Dermis blood vessel endothelial cell (primary cell): ENCODE results near the gene EFHC1. TPM values are rescaled to one million over a fixed set of nuclear protein-coding genes. Genes with fewer than 3 reads are reported as not detected.
"Not testable (repeated sequence)": the region's sequence is repeated elsewhere in the genome, so short reads cannot be mapped to it uniquely, and the experiment has no call there.

Source experiments
- DNase-seq: peaks from one replicate; pipeline ENCODE4 v3.0.0; 2010
- total RNA-seq: library from RNA; depleted of rRNA; stranded (reverse); fragments of >200 nt; gene quantifications from 2 replicates; pipeline ENCODE4 v1.2.3, GENCODE V29; 2014

The EFHC1 gene, protein sequence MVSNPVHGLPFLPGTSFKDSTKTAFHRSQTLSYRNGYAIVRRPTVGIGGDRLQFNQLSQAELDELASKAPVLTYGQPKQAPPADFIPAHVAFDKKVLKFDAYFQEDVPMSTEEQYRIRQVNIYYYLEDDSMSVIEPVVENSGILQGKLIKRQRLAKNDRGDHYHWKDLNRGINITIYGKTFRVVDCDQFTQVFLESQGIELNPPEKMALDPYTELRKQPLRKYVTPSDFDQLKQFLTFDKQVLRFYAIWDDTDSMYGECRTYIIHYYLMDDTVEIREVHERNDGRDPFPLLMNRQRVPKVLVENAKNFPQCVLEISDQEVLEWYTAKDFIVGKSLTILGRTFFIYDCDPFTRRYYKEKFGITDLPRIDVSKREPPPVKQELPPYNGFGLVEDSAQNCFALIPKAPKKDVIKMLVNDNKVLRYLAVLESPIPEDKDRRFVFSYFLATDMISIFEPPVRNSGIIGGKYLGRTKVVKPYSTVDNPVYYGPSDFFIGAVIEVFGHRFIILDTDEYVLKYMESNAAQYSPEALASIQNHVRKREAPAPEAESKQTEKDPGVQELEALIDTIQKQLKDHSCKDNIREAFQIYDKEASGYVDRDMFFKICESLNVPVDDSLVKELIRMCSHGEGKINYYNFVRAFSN
- 9.9 and 11.3 TPM in 2 replicates for total RNA-seq

DNA sequence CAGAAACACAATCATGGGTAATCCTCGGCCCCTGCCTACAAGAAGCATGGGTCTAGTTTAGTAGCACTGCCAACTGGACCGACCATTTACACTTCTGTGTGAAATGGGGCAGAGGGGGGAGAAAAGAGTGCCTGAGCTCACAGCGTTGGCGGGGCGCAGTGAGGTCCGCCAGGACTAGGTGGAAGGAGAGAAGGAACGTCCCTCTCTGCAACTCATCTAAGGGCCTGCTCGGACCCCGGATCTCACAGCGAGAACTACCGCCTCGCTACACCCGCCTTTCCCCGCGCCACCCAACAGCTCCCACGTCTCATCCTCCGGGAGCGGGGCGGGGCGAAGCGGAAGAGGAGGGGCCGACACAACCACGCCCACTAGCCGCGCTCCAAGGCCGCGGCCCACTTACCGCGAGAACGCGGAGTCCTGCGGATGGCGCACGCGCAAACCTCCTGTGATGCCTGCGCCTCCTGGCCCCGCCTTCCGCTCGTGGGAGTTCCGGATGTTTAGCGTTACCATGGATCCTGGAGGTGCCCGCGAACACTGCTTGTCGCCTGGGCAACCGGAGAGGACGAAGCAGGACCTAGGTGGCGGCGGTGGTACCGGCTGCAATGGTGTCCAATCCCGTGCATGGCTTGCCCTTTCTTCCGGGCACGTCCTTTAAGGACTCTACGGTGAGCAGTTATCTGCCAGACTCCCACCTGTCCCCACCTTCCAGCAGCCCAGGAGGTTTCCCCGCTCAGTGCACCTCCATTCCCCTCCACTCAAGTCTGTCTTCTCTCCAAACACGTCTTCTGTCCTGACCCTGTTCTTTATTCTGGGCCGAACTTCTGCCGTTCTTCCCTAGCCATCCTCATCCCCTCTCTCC, at the start of gene EFHC1:
Gene EFHC1 (plus strand): TSS at position 534 of the 859 bp plus-strand sequence. CDS start 69 bp downstream, at position 603.
- peak; percentile 99 for DNase-seq

DNA sequence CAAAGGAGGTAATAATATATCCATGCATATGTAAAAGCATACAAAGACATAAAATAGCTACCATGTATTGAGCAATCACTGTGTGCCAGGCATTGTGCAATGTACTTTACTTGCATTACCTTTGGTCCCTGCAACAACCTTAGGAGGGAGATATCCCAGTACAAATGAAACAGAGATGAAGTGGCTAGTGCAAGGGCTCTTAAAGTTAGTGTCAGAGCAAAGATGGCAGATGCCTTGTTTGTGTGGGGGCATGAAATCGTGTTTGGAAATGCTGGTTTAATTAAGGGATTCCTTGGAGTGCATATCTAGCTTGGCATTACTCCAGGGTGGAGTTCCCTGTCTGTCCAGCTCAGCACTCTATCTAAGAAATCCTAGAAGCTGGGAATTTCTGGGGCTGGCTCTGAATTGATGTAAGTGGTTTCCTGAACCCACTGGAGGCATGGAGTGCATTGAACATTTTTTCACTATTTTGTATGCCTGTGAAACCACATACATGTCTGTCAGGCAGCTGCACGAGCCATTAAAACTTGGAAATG, 48.4 kb upstream of the EFHC1 start:
- no peak for DNase-seq

DNA sequence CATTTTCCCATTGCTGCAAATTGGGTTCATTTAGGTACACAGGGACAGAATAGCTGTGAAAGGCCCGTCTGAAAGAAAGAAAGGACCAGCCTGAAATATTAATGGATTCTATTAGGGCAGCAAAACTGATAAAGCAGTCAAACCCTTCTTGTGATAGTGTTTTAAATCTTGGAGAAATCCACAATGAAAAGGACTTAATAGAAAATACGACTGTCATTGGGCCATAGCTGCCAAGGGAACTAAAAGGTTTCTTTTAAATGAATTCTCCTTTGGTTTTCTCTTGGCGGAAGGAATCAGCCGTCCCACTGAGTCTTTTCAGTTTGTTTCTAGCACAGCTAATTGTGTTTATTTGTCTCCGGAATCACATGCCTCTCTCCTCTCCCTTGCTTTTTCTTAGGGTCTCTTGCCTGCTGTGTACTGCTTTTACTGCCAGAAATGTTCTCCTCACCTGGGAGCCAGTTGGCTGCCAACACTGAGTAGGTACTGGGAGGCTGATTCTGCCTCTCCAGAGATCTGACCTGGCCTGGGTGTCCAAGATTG, 46.9 kb upstream of the EFHC1 start:
- no peak for DNase-seq

DNA sequence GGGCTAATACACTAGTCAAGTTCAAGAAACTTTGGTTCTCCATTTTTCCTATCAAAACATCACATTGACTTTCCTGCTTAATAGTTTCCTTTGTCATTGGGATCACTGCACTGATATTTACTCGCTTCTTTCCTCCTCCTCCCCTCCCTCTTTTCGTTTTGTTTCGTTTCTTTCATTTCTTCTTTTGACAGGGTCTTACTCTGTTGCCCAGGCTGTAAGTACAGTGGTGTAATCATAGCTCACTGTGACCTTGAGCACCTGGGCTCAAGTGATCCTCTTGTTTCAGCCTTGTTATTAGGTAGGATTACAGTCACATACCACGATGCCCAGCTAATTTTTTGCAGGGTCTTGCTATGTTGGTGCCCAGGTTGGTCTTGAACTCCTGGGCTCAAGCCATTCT, 45.9 kb upstream of the EFHC1 start:
- DNase-seq = no peak

DNA sequence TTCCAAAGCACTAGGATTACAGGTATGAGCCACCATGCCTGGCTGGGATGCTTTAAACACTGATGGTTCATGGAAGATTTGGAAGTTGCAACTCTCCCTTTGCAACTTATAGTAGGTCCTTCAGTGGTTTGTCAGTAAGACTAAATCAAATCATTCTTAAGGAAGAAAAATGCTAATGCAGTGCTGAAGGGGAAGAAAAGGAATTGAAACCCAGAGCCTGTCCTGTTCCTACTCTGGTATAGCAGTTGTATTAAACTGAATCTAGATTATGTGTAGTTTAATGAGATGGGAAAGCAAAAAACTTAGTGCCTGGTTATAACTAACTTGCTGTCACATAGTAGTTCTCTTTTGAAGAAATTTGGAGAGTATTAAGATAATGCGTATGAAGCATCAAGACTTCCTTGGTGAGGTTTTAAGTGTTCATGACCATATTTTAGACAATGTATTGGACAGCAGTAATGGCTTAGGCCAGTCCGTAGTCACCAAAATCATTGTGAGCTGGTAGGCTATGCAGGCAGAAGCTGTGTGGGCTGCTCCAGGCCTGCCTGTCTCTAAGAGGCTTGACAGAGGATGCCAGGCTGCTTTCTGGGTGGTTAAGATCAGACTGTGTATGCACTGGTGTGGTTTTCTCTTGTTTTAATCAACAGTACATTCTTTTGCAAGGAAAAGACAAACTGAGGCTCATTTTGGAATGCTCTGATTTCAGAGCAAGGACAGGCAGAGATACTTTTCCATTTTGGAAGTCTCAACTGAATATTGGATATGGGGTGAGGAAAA, 44.2 kb upstream of the EFHC1 start:
- DNase-seq = no peak

DNA sequence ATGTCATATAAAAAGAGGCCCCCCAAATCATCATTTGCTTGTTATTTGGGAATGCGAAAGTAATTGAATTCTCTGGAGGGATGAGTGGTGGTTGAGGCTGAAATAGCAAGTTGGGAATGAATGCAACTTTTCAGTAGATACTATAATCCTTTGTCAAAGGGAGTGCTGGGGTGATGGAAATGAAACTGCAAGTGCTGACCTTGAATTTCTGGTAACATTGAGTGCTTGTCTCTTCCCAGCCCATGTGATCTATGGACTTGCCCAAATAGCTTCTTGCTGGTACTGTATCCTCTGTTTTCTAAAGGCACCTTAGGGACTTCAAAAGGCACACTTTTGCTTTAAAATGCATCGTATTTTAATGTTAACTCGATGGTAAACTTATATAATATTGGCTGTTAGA, 43.4 kb upstream of the EFHC1 start:
- no peak for DNase-seq

DNA sequence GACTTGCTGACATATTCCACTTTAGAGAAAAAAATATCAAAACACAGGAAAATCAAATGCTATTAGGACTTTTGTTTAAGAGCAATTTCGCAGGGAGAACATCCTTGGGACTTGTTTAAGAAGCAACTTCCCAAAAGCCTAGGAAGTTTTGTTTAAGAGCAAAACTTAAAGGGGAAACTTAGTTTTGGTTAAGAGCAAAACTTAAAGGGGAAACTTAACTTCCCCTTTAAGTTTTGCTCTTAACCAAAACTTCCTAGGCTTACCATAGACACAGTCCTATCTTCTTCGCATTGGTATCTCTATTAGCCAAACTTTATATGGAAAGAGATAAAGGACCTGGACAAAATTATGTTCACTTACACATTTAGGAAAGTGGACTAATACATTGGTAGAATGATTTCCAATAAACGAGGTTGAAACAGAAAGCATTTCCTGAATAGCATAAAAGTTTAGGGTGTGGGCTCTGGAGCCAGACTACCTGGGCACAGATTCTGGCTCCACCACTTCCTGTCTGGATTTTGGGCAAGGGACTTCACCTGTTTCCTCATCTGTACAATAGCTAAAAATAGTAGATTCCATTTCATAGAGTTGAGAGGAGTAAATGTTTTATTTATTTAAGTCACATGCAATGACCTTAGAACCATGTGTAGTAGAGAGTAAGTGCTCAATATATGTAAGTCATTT, 42.5 kb upstream of the EFHC1 start:
- no peak for DNase-seq

DNA sequence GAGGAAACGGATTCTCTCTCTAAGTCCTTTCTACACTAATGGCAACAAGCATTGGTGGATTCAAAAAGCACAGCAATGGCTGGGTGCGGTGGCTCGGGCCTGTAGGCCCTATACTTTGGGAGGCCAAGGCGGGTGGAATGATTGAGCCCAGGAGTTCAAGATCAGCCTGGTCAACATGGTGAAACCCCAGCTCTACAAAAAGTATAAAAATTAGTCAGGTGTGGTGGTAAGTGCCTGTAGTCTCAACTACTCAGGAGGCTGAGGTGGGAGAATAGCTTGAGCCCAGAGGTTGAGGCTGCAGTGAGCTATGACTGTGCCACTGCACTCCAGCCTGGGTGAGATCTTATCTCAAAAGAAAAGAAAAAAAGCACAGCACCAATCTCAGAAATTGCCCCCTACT, 38.9 kb upstream of the EFHC1 start:
- DNase-seq = no peak

DNA sequence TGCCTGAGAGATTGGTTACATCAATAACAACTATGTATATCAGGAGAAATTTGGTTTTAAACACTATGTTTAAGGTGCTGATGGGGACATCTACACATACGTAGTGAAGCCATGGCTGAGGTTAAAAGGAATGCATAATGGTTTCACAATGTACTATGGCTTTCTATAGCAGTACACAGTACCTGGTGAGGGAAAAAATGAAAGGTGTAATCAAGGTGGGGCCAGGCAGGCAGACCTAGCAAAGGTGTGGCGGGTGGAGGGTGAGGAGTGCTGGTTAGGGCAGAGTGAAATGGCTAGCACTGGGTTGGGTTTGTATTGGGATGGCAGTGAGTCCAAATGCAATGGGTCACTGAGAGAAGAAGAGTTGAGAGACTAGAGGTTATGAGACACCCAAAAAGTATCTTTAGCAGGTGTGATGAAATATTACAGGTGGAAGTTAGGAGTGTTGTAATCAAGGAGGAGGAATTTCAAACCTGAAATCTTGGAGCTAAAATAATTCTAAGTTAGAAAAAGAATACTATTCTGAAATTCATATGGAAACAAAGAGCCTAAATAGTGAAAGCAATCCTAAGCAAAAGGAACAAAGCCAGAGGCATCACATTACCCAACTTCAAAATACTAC, 35.9 kb upstream of the EFHC1 start:
- DNase-seq = no peak

DNA sequence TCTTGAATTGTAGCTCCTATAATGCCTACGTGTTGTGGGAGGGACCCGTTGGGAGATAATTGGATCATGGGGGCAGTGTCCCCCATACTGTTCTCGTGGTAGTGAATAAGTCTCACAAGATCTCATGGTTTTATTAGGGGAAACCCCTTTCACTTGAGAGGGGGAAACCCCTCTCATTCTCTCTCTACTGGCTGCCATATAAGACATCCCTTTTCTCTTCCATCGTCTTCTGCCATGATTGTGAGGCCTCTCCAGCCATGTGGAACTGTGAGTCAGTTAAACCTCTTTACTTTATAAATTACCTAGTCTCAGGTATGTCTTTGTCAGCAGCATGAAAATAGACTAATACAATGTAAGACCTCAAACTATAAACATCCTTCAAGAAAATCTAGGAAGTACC, 35.1 kb upstream of the EFHC1 start:
- DNase-seq = no peak

DNA sequence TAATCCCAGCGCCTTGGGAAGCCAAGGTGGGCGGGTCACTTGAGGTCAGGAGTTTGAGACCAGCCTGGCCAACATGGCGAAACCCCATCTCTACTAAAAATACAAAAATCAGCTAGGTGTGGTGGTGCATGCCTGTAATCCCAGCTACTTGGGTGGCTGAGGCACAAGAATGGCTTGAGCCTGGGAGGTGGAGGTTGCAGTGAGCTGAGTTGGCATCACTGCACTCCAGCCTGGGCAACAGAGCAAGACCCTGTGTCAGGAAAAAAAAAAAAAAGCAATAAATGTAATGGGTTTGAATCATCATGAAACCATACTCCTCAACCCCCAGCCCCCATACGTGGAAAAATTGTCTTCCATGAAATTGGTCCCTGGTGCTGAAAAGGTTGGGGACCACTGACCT, 32.0 kb upstream of the EFHC1 start:
- not testable (repeated sequence) for DNase-seq

DNA sequence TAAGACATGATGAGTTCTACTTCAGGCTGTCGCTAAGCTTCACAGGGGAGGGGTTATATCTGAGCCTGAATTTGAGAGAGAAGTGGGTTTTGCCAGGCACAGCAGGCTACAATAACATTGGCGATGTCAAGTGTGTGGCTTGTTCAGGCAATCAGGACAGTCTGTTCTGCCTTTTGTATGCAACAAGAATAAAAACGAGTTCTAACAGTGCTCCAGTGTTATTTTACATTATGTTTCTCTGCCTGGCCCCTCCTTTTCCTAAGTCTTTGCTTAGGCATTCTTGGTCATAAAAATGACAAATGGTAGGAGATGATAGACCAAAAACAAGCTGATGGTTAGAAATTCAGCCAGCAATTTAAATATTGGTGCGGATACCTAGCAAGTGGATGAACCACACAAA, 31.4 kb upstream of the EFHC1 start:
- no peak for DNase-seq

DNA sequence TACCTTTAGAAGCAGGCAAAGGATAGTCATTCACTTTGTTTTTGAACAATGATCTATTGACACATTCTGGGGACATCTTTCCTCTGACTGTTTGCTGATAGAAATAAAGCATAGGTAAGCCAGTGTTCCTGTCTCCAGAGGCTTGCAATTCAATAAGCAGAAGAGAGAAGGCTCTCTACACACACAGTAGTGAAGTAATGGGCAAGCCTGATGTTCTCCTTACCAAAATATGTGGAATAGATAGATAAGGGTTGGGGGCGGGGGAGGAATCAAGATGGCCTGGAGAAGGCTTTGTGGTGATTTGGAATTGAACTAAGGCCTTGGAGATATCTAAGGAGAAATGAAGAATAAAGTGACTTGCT, 30.9 kb upstream of the EFHC1 start:
- DNase-seq = peak; percentile 8

DNA sequence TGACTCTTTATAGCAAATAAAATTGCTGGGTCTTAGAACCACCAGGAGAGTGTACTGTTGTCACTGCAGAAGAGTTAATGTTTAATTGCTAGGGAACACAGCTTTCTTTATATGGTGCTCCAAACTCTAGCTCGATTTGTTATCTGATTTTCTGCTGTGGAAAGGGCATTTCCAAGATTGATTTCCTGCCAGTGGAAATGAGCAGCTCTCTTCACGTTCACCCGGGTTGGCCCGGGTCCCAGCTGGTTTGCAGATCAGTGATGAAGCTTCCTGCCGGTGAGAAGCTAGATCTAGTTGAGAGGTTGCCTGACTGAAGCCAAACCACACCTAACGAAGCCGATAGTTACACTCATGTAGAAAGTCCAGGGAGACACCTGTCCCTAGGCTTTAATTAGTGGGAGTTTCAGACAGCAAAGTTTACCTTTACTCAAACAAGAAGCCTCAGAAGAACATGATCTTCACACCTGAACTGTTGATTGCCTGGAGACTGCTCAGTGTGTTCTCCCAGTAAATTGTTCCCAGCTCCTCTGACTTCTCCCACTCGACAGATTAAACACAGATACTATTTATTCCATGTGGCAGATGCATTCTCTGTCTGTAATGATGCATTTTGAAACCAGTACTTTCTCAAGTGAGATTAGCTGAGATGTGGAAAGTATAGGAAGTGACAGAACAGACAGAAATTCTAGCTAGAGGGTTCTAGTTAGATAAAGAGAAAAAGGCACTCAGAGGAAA, 30.3 kb upstream of the EFHC1 start:
- peak; percentile 82 for DNase-seq

DNA sequence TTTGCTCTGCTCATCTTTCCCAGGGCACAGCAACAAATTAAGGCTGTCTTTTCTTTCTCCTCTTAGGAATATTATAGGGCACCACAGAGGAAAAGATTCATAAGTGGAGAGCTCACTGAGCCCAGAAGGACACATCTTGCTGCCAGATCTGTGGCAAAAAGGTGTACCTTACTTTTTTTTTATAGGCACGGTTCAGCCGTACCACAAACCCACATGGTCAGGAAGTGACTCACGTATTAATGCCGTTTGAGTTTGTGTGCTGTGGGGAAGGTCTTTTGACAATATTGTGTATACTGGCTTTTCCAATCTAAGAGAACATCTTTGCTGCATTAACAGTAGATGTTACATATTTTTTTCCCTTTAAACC, 29.8 kb upstream of the EFHC1 start:
- peak; percentile 76 for DNase-seq

DNA sequence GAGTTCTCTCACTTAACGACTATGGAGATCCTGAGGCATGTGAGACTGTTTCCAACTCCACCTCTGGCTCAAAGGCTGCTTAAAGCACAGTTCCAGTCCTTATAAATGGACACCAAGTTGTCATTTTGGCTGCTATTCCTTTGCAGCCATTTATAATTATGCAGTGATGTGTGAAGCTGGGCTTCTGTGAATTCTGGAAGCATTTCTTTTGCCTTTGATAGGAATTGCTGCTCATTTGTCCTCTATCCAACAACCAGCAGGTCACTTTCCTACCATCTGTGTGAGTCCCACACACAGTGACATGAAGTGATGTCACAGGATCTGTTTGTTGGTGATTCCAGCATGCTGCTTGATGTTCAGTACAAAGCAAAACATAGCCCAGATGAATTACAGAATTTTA, 28.5 kb upstream of the EFHC1 start:
- no peak for DNase-seq

DNA sequence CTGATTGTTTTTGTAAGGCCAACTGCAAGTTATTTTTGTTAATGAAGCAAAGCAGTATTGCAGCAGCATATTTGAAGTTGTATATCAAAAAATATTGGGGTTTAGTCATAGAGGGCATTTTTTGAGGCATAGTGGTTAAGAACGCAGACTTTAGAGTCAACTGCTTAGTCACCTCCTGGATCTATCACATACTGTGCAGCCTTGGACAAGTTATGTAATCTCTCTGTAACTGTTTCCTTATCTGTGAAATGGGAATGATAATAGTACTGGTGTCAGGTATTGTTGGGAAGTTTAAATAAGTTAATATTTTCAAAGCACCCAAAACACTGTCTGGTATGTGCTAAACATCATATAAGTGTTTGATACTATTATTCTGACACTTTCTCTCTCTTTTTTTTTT, 27.2 kb upstream of the EFHC1 start:
- no peak for DNase-seq

DNA sequence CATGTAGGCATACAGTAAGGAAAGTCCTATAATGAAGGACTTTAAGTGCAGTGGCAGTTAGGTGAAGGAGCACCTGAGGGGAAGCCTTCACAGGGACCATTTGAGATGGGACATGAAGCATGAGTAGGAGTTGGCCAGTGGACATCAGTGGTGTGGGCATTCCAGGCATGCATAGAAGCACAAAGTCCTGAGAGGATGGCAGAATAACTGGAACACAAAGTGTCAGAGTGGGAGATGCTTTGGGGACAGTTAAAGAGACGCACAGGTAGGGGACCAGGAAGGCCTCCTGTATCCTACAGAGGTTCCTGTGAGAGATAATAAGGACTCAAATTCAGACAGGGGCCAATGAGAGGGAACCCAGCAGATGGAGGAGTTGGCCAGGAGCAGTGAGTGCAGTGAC, 26.4 kb upstream of the EFHC1 start:
- no peak for DNase-seq

DNA sequence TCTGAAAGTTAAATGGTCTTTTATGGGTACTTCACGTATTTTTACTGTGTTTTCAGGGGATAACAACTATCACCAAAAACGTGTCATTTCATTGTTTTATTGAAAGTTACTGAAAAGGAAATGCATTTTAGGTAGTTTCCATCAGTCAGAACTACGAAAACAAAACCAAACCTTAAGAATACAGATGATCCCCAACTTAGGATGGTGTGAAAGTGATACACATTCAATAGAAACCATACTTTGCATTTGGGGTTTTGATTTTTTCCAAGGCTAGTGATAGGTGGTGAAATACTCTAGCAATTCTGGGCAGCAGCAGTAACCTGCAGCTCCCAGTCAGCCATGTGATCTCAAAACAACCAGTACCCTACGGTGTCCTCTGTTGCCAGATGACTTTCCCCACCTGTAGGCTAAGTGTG, 25.9 kb upstream of the EFHC1 start:
- DNase-seq = no peak

DNA sequence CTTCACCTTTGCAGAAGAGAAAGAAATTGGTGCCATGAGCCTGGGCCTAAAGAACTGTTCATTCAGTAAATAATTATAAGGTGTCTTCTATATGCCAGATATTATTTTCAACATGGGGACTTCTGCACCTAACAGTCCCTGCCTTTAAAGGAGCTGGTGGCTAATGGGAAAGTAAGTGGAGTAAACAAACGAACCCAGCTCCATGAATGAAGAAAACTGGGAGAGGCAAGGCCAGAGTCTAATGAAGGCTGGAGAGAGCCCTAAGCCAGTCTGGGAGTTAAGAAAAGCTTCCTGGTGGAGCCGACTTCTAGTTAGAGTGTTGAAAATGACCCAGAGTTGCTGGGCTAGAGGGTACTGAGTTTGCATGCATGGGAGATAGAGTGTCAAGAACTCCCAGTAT, 24.2 kb upstream of the EFHC1 start:
- no peak for DNase-seq
